GM18951 (cell line): ENCODE measurements around the gene OSBPL2.

Source experiments
- POLR2A ChIP-seq: IDR thresholded peaks from 4 replicates; pipeline ENCODE4 v1.6.1; 2011; ENCODE audit warnings: mild to moderate bottlenecking; ENCODE audit not compliant: insufficient read length, insufficient read depth; ENCODE audit errors: extremely low read depth
- in situ Hi-C: fragments of 300-500 bp; cut with MboI; formaldehyde crosslinking; loops from one replicate; pipeline ENCODE4 v1.12.0; 2022; ENCODE audit warnings: low sequenced_read_pairs, mixed read lengths, inconsistent platforms; ENCODE audit not compliant: unreplicated experiment

Gene OSBPL2

DNA sequence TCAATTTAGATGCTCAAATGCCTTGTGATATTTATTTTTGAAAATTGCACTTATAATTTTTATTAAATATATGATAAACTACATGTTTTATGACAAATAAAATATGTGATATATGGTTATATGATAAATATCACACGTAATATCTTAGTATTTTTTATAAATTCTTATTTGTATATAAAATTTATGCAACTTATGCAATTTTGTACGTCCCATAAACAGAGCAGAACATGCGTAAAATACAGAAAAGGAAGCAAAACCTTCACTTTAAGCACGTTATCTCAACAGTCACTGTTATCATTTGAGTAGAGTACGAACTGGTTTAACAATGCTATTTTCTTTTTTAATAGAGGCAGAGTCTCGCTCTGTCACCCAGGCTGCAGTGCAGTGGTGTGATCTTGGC is 48.8 kb downstream of the OSBPL2 start:
- in situ Hi-C loops: no loop called here
- TF ChIP-seq POLR2A: no peak

DNA sequence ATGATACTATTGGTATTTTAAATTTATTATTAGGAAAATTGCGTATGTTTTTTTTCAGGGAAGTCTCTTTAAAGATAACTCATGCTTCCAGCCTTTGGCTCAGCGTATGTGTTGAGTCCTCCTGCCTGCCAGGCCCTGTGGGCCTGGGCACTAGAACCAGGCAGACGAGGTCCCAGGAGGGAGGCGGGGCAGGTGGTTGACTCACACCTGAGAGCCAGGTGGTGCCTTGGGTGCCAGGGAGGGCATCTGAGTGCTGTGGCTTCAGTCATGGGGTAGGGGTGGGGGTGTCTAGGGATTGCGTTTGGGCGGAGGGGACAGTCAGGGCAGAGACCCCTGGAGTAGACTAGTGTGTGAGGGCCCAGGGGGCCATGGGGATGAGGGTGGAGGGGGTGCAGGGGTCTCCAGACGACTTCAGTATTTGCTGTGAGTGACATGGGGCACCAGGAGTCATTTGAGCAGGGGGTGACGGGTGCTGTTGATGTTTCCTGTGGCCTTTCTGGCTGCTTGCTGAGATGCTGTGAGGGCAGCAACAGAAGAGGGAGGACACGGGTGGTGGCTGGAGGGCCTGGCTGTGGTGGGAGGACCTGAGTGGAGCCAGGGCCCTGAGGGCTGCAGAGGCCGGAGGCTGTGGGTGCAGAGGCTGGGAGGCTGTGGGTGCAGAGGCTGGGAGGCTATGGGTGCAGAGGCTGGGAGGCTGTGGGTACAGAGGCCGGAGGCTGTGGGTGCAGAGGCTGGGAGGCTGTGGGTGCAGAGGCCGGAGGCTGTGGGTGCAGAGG is 49.6 kb downstream of the OSBPL2 start:
- in situ Hi-C loops: no loop called here
- no peak for TF ChIP-seq POLR2A

DNA sequence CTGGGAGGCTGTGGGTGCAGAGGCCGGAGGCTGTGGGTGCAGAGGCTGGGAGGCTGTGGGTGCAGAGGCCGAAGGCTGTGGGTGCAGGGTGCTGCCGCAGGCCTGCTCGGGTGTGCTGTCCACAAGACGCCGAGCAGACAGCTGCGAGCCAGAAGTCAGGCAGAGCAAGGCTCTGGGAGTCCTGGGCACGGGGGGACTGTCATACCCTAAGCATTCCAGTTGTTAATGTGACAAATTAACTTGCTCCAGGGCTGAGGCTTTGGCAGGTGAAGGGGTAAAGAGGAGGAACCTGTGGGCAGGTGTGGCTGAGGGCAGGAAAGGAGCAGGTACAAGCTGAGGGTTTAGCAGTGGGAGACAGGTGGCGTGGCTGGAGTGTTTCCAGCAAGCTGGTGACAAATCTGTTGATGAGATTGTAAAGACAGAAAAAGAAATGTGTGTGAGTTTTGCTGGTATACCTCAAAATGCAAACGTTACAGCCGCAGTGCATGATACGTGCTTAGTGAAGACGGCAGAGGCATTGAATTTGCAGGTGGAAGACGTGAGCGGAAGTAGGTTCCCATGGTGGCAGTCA is 50.3 kb downstream of the OSBPL2 start:
- TF ChIP-seq POLR2A: no peak
- in situ Hi-C loops: no loop called here

DNA sequence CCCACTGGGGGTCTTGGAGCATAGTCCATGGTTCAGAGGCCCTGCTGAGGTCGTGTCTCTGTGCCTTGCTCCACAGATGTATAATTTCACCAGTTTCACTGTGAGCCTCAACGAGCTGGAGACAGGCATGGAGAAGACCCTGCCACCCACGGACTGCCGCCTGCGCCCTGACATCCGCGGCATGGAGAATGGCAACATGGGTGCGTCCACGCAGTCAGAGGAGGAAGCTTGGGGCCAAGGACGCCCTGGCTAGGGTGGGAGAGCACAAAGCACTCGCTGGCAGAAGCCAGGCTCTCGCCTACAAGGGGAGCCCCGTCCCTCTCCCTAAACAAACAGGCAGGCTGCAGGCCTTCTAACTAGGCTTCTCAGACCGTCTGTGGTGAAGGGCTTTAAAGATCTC is 50.8 kb downstream of the OSBPL2 start:
- in situ Hi-C loops: no loop called here
- TF ChIP-seq POLR2A: no peak

DNA sequence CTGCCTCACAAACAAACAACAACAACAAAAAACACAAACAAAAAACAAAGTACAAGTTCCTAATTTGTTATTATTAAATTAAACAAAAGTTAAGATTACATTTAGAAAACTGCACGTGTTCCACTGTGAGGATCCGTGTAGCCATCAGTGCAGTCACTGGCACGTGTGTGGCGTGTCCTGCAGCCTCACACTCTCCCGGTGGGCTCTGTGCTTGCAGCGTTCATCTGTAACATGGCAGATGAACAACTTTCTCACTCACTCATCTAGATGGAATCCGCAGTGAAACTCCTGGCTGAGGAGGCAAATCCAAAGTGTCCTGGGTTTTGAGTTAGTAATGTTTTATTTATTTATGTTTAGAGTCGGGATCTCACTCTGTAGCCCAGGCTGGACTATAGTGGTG is 51.6 kb downstream of the OSBPL2 start:
- in situ Hi-C loops: no loop called here
- TF ChIP-seq POLR2A: no peak

DNA sequence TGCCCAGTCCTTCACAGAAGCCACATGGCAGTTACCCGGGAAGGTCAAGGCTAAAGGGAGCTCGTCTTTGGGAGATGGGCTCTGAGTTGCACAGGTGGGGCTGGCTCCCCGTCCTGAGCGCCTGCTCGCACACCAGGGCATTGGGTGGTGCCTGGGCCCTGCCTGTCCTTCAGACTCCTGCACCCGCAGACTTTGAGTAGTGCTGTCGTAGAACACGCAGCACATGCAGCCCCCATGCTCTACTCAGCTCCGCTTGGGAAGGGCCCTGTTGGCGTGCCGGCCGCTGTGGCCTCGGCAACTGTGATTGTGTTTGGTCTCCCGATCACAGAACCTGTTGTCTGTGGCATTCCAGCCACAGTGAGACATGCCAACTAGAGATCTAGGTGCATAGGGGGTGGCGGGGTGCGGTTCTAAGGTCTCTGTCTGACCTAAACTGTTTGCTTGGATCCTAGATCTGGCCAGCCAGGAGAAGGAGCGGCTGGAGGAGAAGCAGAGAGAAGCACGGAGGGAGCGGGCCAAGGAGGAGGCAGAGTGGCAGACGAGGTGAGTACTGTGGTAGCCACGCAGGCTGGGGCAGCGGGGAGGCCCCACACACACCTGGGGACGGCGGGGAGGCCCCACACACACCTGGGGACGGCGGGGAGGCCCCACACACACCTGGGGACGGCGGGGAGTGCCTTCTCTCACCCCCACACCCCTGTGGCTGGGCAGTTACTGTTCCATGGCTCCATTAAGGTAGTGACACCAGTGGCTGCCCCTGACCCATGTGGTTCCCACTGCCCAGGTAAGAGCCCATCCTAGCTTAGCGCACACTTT is 53.1 kb downstream of the OSBPL2 start:
- TF ChIP-seq POLR2A: no peak
- in situ Hi-C loops: no loop called here

DNA sequence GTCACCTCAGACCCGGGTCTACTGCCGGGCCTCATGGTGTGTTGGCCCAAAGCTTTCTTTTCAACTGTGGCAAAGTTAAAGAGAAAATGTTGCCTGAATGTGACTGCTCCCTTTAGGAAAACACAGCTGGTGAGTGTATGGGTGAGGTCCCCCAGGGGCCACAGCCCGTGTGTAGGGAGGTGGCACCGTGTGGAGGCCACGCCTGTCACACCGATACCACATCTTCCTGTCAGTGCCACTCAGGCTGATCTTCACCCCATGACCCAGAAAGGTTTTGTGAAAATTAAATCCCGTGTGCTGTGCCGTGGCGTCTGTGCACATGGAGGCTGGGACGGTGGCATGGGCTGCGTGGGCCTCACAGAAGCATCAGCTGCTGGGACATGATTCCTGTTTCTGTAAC is 53.8 kb downstream of the OSBPL2 start:
- in situ Hi-C loops: no loop called here
- no peak for TF ChIP-seq POLR2A

DNA sequence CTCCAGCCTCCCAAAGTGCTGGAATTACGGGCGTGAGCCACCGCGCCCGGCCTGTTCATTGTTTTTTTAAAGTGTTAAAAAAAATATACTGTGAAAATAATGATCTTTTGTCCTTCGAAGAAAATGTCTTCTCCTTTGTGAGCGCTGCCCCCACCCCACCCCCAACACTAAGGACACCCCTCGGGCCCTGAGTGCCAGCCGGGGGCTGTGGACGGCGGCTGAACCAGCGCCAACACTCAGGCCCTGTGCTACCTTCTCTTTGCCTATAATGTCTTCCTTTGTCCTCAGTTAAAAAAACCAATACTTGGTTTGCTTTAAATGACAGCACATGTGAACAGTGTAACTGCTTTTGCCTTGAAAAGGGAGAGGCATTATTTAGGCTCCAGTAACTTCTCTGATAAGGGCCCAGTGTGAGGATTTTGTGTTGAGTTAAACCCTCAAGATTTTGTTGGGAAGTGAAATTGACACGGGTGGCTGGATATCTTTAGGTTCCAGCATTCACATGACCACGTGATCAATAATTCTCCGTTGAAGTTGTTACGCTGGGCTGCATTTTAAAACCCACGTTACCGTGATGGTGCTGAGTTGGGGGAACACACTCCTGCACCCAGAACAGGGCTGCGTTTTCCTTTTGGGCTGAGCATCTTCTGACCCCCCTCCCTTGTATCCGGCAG is 54.9 kb downstream of the OSBPL2 start:
- in situ Hi-C loops: no loop called here
- TF ChIP-seq POLR2A: no peak

DNA sequence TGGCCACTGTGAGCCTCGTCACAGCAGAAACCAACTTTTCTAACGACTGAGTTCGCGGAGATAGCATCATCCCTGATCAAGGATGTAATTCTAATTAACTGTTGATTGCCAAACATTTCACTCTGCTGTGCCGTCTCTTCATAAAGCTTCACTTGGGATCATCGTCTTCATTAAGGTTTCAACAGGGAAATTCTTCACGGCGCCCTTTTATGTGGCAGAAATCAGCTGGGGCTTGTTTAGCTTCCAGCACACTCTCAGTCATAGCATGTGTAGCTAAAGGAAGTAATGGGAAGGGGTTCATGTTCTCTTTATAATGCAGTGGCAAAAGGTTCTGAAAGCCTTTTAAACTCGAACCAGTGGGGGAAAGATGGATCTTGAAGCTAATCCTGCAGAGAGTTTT is 55.6 kb downstream of the OSBPL2 start:
- TF ChIP-seq POLR2A: no peak
- in situ Hi-C loops: no loop called here

DNA sequence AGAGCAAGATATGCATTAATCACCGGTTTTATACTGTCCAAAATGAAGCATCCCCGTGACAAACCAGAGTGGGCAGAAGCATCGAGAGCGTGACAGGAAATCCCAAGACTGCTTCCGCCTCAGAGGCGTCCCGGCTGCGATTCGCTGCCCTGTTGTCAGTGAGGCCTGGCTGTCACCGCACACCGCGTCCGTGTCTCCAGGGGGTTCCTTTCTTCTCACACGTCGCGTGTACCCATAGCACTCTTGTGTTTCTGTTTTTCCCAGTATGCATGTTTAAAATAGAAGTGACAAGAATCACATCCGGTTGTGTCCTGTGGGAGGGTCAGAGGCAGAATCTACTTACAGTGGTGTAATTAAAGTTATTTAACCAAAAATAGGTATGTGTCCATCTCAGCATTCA is 56.2 kb downstream of the OSBPL2 start:
- no peak for TF ChIP-seq POLR2A
- in situ Hi-C loops: no loop called here

DNA sequence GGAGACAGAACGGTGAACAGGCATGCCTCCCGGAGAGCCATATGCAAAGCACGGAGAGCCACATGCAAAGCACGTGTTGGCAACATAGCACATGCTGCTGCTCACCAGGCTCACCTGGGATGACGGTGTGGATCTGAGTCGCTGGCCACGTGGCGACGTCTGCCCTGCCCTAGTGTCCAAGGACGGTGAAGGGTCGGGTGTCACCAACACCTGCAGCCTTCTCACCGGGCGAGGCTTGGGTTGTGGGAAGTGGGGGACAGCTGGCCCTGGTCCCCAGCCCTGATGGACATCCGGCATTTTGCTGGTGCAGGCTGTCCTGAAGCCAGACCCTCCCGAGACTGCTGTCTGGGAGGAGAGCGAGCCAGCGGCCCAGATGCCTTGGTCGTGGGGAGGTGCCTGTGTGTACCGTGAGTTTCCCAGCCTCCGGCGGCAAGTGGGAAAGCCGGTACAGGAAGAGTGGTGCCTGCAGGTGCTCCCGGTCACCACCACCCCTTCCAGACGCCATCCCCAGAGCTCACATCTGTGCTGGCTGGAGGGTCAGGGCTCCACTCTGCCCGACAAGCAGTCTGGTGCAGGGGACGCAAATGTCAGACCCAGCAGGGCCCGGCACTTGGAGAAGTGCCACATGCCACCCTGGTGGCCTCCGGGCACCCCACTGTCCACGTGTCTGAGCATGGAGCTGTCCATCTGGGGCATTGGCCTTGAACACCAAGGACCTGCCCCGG is 58.6 kb downstream of the OSBPL2 start:
- TF ChIP-seq POLR2A: no peak
- in situ Hi-C loops: no loop called here

DNA sequence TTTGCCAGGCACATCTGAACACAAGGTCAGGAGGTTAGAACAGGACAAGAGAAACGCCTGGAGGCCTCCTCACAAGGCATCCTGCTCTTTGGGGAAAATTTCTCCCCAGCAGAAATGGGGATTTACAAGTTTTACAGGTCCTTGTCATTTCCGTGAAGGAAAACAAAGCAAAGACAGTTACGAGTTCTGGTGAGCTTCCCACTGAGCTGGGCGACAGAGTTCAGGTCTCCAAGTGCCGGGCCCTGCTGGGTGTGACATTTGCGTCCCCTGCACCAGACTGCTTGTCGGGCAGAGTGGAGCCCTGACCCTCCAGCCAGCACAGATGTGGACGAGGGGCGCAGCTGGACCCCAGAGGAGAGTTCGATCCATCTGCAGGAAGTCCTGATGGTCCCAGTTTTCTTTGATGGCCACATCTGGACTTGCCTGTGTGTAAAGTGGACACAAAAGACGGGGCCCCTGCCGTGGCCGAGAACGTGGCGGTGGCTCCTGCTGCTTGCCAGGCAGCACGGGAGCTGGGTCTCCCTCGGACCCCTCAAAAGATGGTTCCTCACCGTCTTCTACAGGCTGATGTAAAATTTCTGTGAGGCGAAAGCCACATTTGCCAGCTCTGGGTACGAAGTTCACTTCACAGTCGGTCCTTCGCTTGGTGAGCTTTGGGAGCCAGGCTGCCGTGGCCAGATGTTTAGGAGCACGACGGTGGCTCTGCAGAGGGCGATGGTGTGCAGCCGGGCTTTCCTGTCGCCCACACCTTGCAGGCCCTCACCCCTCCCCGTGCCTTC is 59.3 kb downstream of the OSBPL2 start:
- TF ChIP-seq POLR2A: no peak
- in situ Hi-C loops: no loop called here
